ENCODE measurements around the gene IL36A.

- TF ChIP-seq SUZ12 (IDR thresholded peaks at IDR 0.05): no peak
- no peak for TF ChIP-seq FOXK2 (IDR thresholded peaks at IDR 0.05)
- TF ChIP-seq NFRKB (IDR thresholded peaks at IDR 0.05): no peak
- TF ChIP-seq ELF4 (IDR thresholded peaks at IDR 0.05): no peak
- no peak for TF ChIP-seq FOXM1 (IDR thresholded peaks at IDR 0.05; ENCODE audit: borderline replicate concordance)
- TF ChIP-seq TARDBP (IDR thresholded peaks at IDR 0.05): no peak
Measured at GRCh38 chr2:113009622-113010021, 4.4 kb downstream of the IL36A start.
